Stimulated activated CD8-positive, alpha-beta memory T cell treated with anti-CD3 and anti-CD28 coated beads, Interleukin-4, amount 100 ng/mL, for 4 hours (primary cell): Measurements from ENCODE around the gene TANK.

ENCODE experiments used
- DNase-seq, 2 donors: peaks; one replicate each; pipeline ENCODE4 v3.0.0-alpha.2; 2020; ENCODE audit warnings: low read depth in 2 of 2, low spot score in 1 of 2

Gene TANK

GRCh38 chr2:161133366-161133765, 26.9 kb upstream of the TANK start:
- DNase-seq, result no peak

DNA sequence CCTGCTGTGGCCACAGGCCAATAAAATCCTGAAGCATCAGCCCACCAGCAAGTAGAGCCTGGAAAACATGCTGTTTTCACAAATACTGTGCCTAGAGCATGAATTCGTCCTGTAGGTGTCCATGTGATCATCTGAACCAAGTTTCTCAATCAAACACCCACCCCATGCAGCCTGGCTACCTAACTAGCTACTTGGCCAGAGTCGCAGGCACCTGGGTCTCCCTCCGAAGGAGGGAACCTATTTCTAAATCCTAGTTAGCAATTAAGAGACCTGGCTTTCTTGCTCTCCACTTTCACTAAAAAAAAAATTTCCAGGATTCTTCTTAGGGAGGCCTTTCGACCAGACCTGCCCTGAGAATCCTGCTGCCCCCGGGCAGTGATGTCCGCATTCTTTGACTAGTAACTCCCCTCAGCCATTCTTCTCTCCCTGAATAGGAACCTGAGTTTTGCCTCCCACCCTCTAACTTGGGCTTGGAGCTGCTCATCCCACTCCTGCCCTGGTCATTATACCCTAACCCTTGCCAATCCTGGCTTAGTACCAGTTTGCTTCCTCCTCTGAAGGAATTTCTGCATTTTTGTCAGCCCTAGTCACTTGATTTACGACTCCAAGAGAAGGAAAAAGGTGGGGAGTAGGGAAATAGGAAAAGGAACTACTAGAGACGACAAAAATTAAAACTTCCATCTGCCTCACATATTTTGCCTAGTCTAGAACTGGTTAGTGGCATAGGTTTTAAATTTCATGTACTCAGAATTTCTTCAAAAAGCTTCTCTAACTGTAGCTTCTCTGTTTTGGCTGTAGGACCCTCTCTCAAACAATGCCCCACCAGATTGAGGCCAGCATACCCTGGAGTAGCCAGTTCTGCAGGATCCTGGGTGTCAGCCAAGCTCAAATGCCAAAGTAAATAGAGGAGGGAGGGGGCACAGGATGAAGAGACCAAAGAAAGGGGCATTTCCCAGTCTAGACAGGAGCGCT, 25.4 kb upstream of the TANK start:
- DNase-seq, result no peak

DNA sequence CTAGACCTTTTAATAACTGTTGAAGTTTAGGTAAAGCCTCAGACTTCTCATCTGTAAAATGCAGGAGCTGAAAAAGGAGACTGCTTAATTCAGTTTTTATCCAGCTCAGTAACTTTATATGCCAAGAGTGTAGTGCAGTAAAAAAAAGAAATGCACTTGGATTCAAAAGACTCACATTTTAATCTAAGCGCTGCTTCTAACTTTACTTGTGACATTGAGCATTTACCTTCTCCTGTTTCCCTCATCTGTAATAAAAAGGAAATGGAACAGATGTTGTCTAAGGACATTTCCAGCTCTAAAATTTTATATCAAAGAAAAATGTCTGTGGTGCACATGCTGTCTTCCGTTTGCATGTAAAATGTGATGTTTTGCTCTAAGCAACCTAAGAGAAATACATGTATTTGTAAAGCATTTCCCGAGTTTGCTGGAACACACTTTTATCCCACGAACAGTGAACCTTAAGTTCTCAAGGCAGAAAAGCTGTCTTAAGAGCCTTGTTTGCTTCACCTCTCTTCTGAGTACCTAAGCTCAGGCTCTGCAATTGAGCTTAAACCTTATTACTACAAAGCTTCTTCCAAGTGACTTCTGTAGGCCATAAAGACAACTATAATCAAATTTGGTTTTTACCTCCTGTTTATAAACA, 24.2 kb upstream of the TANK start:
- no peak for DNase-seq

- DNase-seq, result no peak
These were observed 23.4 kb upstream of the TANK start for GRCh38 chr2:161136696-161137324.

DNA sequence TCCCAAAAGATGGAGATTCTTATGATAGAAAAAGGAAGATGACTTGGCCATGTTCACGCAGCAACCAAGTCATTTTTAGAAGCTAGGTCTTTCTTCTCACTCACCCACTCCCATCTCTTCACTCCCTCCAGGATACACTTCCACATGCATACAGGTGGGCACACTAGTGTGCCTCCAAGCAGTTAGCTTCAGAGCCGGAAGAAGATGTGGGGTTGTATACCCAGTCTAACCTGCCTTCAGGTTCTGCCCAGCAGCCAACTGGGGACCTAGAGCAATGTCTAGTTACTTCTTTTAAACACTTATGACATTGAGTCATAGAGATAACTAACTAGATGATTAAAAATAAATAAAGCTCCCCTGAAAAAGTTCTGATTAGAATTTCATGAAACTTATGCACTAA, 21.8 kb upstream of the TANK start:
- DNase-seq, result no peak

DNA sequence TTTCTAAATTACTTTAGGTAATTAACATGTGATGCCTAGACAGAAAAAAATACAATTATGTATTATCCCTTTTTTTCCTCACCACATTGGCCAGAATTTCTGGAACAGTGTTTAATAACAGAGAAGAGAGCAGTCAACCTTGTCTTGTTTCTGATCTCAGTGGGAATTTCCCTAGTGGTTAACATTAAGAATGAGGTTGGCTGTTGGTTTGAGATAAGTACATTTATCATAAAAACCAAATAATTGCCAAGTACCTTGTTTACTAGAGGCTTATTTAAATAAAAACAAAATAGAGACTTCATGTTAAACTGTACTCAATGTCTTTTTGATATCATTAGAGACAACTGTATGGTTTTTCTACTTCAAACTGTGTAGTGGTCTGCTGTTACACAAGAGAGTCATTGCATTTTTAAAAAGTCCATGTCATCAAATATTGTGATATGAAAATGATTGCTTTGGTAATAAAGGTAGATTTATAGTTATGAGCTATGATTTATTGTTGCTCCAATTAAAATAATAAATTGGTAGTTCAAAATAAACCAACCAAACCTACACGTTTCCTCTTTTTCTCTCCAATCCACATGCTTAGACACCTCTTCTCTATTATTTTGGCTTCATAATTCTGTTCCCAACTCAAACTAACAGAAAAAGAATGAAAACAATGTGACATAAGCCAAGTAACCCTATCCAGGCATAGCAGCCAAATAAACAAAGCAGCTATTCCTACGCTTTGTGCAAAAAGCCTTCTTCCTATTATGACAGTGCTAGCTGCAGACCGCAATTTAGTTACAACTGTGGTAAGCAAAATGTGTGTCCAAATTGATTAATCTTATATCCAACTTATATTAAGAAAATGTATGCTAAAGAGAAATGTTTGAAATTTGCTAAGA, 20.9 kb upstream of the TANK start:
- DNase-seq, result no peak

DNA sequence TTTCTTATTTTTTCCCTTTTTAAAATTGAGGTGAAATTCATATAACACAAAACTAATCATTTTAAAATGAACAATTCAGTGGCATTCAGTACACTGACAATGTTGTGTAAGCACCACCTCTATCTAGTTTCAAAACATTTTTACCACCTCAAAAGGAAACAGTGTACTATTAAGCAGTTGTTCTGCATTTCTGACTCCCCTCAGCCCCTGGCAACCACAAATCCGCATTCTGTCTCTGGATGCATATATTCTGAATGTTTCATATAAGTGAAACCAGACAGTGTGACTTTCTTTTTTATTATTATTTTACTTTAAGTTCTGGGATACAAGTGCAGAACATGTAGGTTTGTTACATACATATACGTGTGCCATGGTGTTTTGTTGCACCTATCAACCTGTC, 19.2 kb upstream of the TANK start:
- DNase-seq, result no peak

DNA sequence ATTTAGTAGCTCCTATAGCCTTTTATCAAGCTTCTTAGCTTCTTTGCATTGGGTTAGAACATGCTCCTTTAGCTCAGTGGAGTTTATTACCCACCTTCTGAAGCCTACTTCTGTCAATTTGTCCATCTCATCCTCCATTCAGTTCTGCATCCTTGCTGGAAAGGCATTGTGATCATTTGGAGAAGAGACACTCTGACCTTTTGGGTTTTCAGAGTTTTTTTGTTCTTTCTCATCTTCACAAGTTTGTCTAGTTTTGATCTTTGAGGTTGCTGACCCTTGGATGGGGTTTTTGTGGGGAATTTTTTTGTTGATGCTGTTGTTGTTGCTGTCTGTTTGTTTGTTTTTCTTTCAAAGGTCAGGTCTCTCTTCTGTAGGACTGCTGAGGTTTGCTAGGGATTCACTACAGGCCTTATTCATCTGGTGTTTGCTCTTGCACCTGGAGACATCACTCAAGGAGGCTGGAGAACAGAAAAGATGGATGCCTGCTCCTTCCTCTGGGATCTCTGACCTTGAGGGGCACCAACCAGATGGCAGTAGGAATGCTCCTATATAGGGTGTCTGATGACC, 13.9 kb upstream of the TANK start:
- no peak for DNase-seq

DNA sequence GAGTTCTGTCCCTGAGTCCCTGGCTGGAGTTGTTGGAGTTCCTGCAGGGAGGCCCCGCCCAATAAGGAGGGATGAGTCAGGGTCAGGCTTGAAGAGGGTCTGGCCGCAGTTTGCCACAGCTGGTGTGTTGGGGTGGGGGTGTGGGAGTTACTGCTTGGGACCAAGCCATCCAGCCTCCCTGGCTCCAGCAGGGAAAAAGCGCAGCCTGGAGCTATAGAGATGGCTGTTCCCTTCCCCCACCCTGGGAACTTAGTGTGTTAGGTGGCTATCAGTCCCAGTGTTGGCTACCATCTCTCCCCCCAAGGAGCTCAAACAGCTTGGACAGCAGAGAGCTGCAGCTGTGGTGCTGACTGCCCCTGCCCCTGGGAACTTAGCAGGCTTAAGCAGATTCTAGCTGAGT, 13.2 kb upstream of the TANK start:
- no peak for DNase-seq

DNA sequence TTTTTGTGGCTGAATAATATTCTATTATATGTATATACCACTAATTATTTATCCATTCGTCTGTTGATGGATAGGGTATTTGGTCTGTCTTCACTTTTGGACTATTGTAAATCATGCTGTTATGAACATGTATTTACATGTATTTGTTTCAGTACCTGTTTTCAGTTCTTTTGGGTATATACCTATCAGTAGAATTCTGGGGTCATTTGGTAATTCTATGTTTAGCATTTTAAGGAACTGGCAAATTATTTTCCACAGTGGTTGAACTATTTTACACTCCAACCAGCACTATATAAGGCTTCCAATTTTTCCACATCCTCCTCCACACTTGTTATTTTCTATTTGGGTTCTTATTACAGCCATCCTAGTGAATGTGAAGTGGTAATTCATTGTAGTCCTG, 12.4 kb upstream of the TANK start:
- no peak for DNase-seq

- DNase-seq, result no peak
These were observed 9.5 kb upstream of the TANK start for GRCh38 chr2:161150704-161151103.

GRCh38 chr2:161152302-161152701, 7.9 kb upstream of the TANK start:
- no peak for DNase-seq

- no peak for DNase-seq
These were observed 1.3 kb upstream of the TANK start for GRCh38 chr2:161158882-161159281.

DNA sequence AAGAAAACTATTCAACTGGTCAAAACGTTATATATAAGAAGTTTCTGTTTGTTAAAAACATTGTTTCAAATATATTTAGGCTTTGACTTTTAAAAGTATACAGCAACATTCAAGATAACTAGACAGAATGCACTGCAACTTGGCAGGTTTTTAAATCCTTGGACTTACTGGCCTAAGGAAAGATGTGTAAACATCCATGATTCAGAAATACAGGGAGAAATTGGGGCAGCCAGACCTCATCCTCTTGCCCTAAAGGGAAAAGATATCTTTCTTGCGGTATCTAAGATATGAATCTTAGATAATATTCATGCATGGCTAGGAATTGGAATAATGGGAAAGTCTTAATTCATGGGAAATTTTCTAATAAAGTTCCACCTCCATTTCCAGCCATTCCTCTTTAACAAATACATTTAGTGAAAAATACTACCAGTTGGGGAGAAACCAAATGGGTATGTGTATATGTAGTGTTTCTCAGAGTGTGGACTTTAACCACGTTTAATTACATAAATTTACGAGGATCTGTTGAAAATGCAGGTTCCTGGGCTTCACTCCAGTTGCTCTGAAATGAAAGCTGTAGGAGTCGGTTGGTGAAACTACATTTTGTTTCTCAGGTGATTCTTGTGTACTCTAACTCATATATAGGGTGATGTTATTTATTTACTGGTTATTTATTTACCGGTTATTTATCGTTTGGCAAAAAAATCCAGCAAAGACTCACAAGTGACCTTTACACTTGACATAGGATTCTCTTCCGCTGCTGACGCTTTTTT, 587 bp upstream of the TANK start:
- no peak for DNase-seq

- DNase-seq, result no peak
These were observed 962 bp downstream of the TANK start for GRCh38 chr2:161161074-161161706.

DNA sequence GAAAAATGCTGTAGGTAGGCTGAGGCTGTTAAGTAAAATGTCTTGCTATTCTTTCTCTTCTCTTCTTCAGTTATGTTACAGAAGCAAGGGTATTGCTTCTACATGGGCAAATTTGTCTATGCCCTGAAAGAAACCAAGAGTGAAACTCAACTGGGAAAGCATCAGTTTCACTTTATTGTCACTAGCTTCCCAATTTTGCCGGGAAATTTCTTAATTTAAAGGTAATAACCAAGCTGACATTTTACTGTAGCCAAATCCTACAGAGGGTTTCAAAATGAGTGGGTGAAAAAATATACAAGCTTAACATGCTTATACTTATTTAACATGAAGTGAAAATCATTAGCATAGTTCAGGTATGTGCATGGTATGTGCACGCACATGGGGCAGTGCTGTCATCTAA, 3.2 kb downstream of the TANK start:
- no peak for DNase-seq

DNA sequence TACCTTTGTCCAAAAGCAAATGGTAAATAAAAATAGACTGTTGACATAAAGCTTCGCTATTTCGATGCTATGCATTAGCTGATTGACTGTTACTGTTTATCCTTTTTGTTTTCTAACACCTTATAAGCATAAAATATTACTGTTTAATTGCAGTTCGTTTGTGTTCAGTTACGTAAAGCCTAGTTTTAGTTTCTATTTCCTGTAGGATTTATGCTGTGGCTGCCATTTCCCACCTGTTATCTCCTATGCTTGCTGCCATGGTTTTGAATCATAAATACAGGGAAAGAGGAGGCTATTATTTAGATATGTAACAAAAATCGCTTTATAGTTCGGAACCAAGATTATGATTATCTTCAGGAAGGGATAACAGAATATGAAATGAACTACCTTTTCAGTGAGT, 3.9 kb downstream of the TANK start:
- no peak for DNase-seq

DNA sequence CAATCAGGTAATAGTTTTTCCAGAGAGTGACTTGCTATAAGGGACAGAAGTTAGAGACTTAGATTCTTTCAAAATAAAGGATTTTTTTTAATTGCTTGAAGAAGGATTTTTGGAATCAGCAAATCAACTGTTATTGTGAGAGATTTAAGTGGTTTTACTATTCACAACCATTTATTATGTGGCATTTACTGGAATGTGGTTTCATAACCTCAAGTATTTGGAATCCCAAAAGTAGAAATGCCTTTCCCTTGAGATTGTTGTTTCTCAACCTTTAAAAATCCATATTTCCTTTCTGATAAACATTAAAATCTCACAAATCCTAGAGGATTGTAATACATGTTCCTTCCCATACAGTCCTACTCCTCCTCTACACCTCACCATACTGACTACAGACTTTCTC, 5.0 kb downstream of the TANK start:
- DNase-seq, result no peak

GRCh38 chr2:161165811-161166210, 5.6 kb downstream of the TANK start:
- DNase-seq, result no peak
